ACC112 (cell line): ENCODE measurements around the gene CCDC9B.

Experiments used
- H2AFZ ChIP-seq: fragments of 200-600 bp; sonication (generic); one replicate; pipeline ENCODE4 v1.6.0; 2017; ENCODE audit warnings: antibody characterized with exemption, low read length; ENCODE audit not compliant: unreplicated experiment
- H3K27ac ChIP-seq: fragments of 200-600 bp; sonication (generic); 2 replicates; pipeline ENCODE4 v1.5.1; 2014; ENCODE audit warnings: low read depth, mild to moderate bottlenecking, antibody characterized with exemption, low read length, moderate library complexity
- H3K27me3 ChIP-seq: fragments of 200-600 bp; sonication (generic); 2 replicates; pipeline ENCODE4 v1.6.1; 2014; ENCODE audit warnings: mild to moderate bottlenecking, antibody characterized with exemption, low read length, moderate library complexity, mixed read lengths; ENCODE audit not compliant: insufficient read depth
- H3K36me3 ChIP-seq: fragments of 200-600 bp; sonication (generic); 2 replicates; pipeline ENCODE4 v1.6.1; 2016; ENCODE audit warnings: mild to moderate bottlenecking, antibody characterized with exemption, low read length, moderate library complexity, mixed read lengths; ENCODE audit not compliant: insufficient read depth
- H3K4me1 ChIP-seq: fragments of 200-600 bp; sonication (generic); one replicate; pipeline ENCODE4 v1.6.1; 2016; ENCODE audit warnings: low read length, mixed read lengths; ENCODE audit not compliant: insufficient read depth, unreplicated experiment, control insufficient read depth
- H3K4me3 ChIP-seq: fragments of 200-600 bp; sonication (generic); 2 replicates; pipeline ENCODE4 v1.5.1; 2014; ENCODE audit warnings: mild to moderate bottlenecking, low read depth, low read length
- H3K79me2 ChIP-seq: fragments of 200-600 bp; sonication (generic); one replicate; pipeline ENCODE4 v1.6.0; 2016; ENCODE audit warnings: low read length; ENCODE audit not compliant: control insufficient read depth, unreplicated experiment, insufficient read depth

Gene CCDC9B

GRCh38 chr15:40314723-40315276, 25.9 kb downstream of the CCDC9B start:
- no peak overlapping the region for H3K27ac ChIP-seq
- H3K27me3 ChIP-seq: no peaks in the 10 kb centered on the region; the same call in 1 of the 2 replicates
- no peak overlapping the region for H3K4me3 ChIP-seq
- no peaks in the 10 kb centered on the region for H3K79me2 ChIP-seq
- peaks cover 22% of the 10 kb centered on the region for H3K4me1 ChIP-seq
- no peaks in the 10 kb centered on the region for H3K36me3 ChIP-seq
- H2AFZ ChIP-seq: no peak overlapping the region

- Histone ChIP-seq H3K36me3 (no peaks in the 10 kb centered on the region), H3K79me2 (no peaks in the 10 kb centered on the region), H3K4me1 (peaks cover 25% of the 10 kb centered on the region), H3K4me3 (no peak overlapping the region), H2AFZ (no peak overlapping the region), H3K27me3 (no peaks in the 10 kb centered on the region; the same call in 1 of the 2 replicates), H3K27ac (no peak overlapping the region)
These were observed 27.0 kb downstream of the CCDC9B start for GRCh38 chr15:40313531-40314398.

DNA sequence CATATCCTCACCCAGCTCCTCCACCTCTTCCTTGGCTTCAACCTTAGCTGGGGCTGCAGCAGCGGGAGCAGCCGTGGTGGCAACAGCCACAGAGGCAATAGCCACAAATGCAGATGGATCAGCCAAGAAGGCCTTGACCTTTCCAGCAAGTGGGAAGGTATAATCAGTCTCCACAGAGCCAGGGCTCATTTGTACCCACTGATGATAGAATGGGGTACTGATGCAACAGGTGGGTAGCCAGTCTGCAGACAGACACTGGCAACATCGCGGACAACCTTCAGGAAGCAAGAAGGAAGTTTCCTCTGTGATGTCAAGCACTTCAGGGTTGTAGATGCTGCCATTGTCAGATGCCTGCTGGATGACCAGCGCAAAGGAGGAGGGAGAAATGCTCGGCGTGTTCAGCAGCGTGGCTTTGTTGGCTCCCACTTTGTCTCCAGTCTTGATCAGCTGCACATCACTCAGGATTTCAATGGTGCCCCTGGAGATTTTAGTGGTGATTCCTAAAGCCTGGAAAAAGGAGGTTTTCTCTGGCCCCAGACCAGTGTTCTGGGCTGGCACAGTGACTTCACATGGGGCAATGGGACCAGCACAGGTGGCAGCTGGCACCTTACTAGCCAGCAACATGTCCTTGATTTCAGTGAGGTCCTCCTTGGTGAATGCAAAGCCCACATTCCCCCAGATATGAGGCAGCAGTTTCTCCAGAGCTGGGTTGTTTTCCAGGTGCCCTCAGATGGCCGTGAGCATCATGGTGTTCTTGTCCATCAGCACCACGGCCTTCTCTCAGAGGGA, 28.2 kb downstream of the CCDC9B start:
- Histone ChIP-seq H3K27me3 (no peaks in the 10 kb centered on the region; the same call in 1 of the 2 replicates), H3K4me3 (no peak overlapping the region), H3K4me1 (peaks cover 27% of the 10 kb centered on the region), H3K36me3 (no peaks in the 10 kb centered on the region), H2AFZ (no peak overlapping the region), H3K79me2 (no peaks in the 10 kb centered on the region), H3K27ac (no peak overlapping the region)

- Histone ChIP-seq H3K4me1 (peaks cover 27% of the 10 kb centered on the region), H3K27me3 (no peaks in the 10 kb centered on the region; the same call in 1 of the 2 replicates), H3K79me2 (no peaks in the 10 kb centered on the region), H2AFZ (no peak overlapping the region), H3K27ac (no peak overlapping the region), H3K4me3 (no peak overlapping the region), H3K36me3 (no peaks in the 10 kb centered on the region)
These were observed 29.7 kb downstream of the CCDC9B start for GRCh38 chr15:40310993-40311392.

DNA sequence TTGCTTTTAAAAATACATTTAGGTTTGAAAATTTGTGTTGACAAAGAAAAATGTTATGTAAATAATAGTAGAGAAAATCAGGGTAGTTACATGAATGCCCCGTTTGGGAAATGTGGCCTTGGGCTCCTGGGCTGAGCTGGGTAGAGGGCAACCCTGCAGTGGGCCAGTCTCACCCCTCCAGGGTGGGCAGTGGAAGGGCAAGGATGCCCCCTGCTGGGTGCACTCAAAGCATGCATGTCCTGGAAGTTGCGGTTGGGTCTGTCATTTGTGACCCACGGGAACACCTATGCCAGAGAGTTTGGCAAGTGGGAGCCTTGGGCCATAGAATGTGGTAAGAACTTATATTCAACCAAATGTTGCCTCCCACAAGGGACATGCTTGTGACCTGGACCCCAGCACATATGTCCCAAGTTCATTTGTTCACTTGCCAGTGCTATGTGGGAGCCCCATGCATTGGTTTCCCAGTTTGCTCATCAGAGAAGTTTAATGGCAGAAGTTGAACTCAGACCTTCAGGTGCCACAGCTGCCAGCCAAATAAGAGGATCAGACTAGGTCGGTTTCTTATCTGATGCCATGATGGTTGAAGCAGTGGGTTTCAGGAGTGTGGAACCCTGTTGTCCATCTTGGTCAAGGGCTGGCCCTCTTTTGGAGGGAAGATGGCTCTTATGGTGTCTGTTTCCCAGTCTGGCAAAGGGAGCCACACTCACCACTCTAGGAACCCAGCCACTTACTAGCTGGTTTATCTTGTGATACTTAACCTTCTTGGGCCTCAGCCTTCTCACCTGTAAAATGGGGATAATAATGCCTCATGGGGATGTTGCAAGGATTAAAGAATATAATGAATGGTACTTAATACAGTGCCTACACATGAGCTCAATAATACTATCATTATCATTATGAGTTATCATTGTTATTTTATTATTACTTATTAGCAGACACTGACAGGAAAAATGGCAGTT, 30.5 kb downstream of the CCDC9B start:
- H3K79me2 ChIP-seq: no peaks in the 10 kb centered on the region
- no peak overlapping the region for H3K4me3 ChIP-seq
- H3K27ac ChIP-seq: no peak overlapping the region
- no peaks in the 10 kb centered on the region for H3K36me3 ChIP-seq
- peaks cover 24% of the 10 kb centered on the region for H3K4me1 ChIP-seq
- no peak overlapping the region for H2AFZ ChIP-seq
- H3K27me3 ChIP-seq: no peaks in the 10 kb centered on the region; the same call in 1 of the 2 replicates

- Histone ChIP-seq H3K4me1 (peaks cover 16% of the 10 kb centered on the region), H3K27me3 (peaks cover 5% of the 10 kb centered on the region)
These were observed 31.3 kb downstream of the CCDC9B start for GRCh38 chr15:40309344-40309862.

GRCh38 chr15:40307421-40308211, 33.1 kb downstream of the CCDC9B start, which contains the start of gene PLCB2:
Gene PLCB2, minus strand, starts transcription at chr15:40307935. Its CDS starts 263 bp downstream, at chr15:40307672.
- Histone ChIP-seq H3K27me3 (peaks cover 12% of the 10 kb centered on the region), H3K27ac (no peak within 1 kb of the TSS), H2AFZ (no peak within 1 kb of the TSS)

More at GRCh38 chr15:40309344-40309862, 31.3 kb downstream of the CCDC9B start:
- no peaks in the 10 kb centered on the region for H3K79me2 ChIP-seq
- no peaks in the 10 kb centered on the region for H3K36me3 ChIP-seq
- no peak overlapping the region for H2AFZ ChIP-seq
- no peak overlapping the region for H3K27ac ChIP-seq
- H3K4me3 ChIP-seq: no peak overlapping the region

GRCh38 chr15:40306908-40307307, 33.8 kb downstream of the CCDC9B start:
- Histone ChIP-seq H3K36me3 (no peaks in the 10 kb centered on the region), H3K4me3 (no peak overlapping the region), H2AFZ (no peak overlapping the region), H3K27ac (no peak overlapping the region), H3K27me3 (peaks cover 12% of the 10 kb centered on the region), H3K79me2 (no peaks in the 10 kb centered on the region), H3K4me1 (peaks cover 5% of the 10 kb centered on the region)

More at GRCh38 chr15:40307421-40308211, 33.1 kb downstream of the CCDC9B start, which contains the start of gene PLCB2:
- H3K36me3 ChIP-seq: no peaks in the 10 kb centered on the region
- no peaks in the 10 kb centered on the region for H3K79me2 ChIP-seq
- no peak within 1 kb of the TSS for H3K4me3 ChIP-seq
- peaks cover 5% of the 10 kb centered on the region for H3K4me1 ChIP-seq

- Histone ChIP-seq H3K36me3 (no peaks in the 10 kb centered on the region), H3K27ac (no peak overlapping the region), H3K27me3 (peaks cover 12% of the 10 kb centered on the region; the same call in 1 of the 2 replicates), H3K4me3 (no peak overlapping the region), H3K4me1 (peaks cover 5% of the 10 kb centered on the region), H3K79me2 (no peaks in the 10 kb centered on the region), H2AFZ (no peak overlapping the region)
These were observed 34.4 kb downstream of the CCDC9B start for GRCh38 chr15:40306371-40306770.
